B cell (primary cell): ENCODE measurements around the gene EIF2AK2.

Experiments
- CTCF ChIP-seq: fragments of 200-600 bp; IDR thresholded peaks from one replicate; pipeline ENCODE4 v1.8.0; 2022; ENCODE audit warnings: antibody characterized with exemption, mild to moderate bottlenecking
- EZH2 ChIP-seq: IDR thresholded peaks from 2 replicates; pipeline ENCODE4 v1.6.1; 2012; ENCODE audit warnings: borderline replicate concordance, low read depth, mild to moderate bottlenecking, moderate library complexity, low read length; ENCODE audit not compliant: insufficient read depth, poor library complexity, severe bottlenecking

- TF ChIP-seq CTCF (no peak), EZH2 (no peak)
Observed at GRCh38 chr2:37061776-37062175, 95.0 kb downstream of the EIF2AK2 start.
